Measurements from ENCODE around the gene RAB8B.

DNA sequence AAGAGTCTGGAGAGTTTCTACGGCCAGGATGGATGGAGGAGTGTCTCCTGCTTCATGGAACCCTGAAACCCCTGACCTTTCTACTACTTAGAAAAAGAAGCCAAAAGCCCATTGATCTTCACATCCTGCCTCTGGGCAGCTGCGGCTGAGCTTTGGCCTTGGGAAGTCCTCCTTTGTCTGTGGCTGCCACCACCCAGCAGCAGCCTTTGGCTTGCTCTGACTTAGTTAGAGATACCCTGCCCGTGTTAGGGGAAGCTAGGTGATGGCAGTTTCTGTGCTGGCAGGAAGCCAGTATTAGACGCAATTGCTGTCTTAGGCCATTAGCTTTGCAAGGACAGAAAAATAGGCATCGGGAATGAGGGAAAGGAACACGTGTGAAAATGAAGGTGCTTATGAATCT is 106.8 kb downstream of the RAB8B start:
- TF ChIP-seq, protein P1, sequence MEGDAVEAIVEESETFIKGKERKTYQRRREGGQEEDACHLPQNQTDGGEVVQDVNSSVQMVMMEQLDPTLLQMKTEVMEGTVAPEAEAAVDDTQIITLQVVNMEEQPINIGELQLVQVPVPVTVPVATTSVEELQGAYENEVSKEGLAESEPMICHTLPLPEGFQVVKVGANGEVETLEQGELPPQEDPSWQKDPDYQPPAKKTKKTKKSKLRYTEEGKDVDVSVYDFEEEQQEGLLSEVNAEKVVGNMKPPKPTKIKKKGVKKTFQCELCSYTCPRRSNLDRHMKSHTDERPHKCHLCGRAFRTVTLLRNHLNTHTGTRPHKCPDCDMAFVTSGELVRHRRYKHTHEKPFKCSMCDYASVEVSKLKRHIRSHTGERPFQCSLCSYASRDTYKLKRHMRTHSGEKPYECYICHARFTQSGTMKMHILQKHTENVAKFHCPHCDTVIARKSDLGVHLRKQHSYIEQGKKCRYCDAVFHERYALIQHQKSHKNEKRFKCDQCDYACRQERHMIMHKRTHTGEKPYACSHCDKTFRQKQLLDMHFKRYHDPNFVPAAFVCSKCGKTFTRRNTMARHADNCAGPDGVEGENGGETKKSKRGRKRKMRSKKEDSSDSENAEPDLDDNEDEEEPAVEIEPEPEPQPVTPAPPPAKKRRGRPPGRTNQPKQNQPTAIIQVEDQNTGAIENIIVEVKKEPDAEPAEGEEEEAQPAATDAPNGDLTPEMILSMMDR (IDR thresholded peaks at IDR 0.05; ENCODE audit: insufficient read depth, low read length, poor library complexity, severe bottlenecking), result no peak
- TF ChIP-seq EZH2phosphoT487 (conservative IDR thresholded peaks at IDR 0.05; ENCODE audit: low read length), result no peak
